T-helper 1 cell treated with Interleukin-12 subunit alpha and Interleukin-12 subunit beta and Interleukin-4 antibody, amounts not matched to agents 30 ng/mL and 1 ng/mL, for 36 hours (primary cell): ENCODE results near the gene FLT3LG. TPM values are rescaled to one million over a fixed set of nuclear protein-coding genes. Genes with fewer than 3 reads are reported as not detected.

Experiments used
- intact Hi-C: fragments of 100-400 bp; cut with micrococcal nuclease; formaldehyde crosslinking; loops from one replicate; pipeline ENCODE4 v1.15.1; 2024
- total RNA-seq: library from RNA; stranded (reverse); gene quantifications from 2 replicates; pipeline ENCODE4 v1.2.3, GENCODE V29; 2022

Gene FLT3LG
- total RNA-seq, 1 donor from 2014 or later: 325 TPM

GRCh38 chr19:49506575-49507105, 32.6 kb downstream of the FLT3LG start:
- intact Hi-C loops: loop anchor here (1.0 to 2.0 kb wide), 5 partner anchors 20 to 172 kb away; no protein-coding TSS in a partner anchor

GRCh38 chr19:49507803-49508494, 33.9 kb downstream of the FLT3LG start:
- intact Hi-C loops: loop anchor here (2.0 kb wide), 1 partner anchor 19 kb away; no protein-coding TSS in a partner anchor

- intact Hi-C loops: no loop called here
Observed at GRCh38 chr19:49512970-49513745, 39.1 kb downstream of the FLT3LG start.

DNA sequence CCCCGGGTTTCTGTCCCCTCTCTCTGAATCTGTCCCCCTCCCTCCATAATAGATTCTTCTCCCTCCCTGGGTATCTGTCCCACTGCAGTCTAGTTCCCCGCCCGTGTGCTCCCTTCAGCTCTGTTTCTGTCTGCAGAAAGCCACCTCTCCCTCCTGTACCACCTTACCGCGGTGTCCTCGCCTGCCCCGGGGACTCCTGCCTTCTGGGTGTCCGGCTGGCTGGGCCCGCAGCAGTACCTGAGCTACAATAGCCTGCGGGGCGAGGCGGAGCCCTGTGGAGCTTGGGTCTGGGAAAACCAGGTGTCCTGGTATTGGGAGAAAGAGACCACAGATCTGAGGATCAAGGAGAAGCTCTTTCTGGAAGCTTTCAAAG, 39.7 kb downstream of the FLT3LG start:
- intact Hi-C loops: no loop called here

- intact Hi-C loops: no loop called here
Observed at GRCh38 chr19:49514151-49514550, 40.1 kb downstream of the FLT3LG start.

DNA sequence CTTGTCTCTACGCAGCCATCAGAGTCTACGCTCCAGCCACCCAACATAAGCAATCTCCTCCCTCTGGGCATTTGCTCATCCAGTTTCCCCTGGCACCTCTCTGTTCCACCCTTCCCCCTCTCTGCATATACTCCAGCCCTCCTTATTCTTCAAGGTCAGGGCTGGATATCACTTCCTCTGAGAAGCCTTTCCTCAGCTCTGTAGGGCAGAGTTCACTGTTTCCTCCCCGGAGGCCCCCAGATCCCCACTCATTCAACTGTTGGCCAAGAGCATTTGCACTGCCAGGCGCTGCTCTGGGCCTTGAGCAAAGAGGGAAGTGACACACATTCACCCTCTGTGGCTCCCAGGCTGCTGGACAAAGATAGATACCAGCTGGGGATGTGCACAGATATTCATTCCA, 41.8 kb downstream of the FLT3LG start:
- intact Hi-C loops: no loop called here

DNA sequence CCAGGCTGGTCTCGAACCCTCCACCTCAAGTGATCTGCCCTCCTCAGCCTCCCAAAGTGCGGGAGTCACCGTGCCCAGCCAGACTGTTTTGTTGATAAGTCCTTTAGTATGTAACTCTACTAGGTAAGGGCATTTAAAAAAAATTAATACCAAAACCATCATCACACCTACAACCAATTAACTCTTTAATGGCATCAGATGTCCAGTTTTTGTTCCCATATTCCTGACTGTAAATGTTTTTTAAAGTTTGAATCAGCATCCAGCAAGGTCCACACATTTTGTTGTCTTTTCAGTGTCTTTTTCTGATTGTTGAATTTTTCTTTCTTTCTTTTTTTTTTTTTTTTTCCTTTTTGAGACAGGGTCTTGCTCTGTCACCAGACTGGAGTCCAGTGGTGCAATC, 44.0 kb downstream of the FLT3LG start:
- intact Hi-C loops: no loop called here

DNA sequence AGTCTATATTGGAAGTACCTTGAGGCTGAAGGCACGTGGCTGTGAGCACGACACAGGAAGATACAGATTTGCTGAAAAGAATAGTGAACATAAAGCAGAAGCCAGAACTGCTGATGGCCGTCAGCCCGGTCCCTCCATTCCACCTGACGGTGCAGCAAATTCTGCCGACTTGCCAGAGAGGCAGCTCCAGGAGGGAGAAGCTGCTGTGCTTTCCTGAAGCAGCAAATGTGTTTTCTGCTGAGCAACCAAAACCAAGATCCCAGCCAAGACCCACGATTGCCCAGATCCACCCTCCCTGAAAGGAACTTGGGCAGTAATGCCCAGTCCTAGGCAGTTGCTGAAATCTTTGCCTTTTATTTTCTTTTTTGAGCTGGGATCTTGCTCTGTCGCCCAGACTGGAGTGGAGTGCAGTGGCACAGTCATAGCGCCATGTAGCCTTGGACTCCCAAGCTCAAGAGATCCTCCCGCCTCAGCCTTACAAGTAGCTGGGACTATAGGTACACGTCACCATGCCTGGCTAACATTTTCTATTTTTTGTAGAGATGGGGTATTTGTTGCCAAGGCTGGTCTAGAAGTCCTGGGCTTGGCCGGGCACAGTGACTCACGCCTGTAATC, 46.8 kb downstream of the FLT3LG start:
- intact Hi-C loops: no loop called here

DNA sequence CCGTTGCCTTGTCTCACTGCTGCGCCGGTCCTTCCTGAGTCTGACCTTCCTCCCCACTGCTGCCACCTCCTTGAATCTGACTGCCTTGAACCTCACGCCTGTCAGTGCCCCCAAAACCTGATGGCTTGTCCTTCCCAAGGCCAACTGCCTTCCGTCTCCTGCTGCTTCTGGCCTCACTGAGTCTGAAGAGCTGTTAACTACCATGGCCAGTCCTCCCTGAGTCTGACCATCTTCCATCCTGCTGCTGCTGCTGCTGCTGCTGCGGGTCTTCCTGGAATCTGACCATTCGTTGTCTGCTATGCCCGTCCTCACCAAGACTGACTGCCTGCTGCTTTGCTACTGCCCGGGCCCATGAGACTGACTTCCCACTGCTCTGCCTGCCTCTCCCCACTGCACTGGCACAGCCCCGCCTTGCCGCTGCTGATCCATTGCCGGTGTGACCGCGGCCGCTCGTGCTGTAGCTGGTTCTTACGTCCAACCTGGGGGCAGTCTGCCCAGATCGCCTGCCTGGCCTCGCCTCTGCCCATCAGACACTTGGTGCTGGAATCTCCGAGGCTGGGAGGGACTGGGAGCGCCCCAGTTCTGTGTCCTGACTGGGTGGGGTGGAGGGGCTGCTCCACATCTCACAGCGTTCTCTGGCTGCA, 50.9 kb downstream of the FLT3LG start:
- intact Hi-C loops: no loop called here

- intact Hi-C loops: no loop called here
Observed at GRCh38 chr19:49528211-49528771, 54.3 kb downstream of the FLT3LG start.

- intact Hi-C loops: no loop called here
Observed at GRCh38 chr19:49530708-49531107, 56.7 kb downstream of the FLT3LG start.

DNA sequence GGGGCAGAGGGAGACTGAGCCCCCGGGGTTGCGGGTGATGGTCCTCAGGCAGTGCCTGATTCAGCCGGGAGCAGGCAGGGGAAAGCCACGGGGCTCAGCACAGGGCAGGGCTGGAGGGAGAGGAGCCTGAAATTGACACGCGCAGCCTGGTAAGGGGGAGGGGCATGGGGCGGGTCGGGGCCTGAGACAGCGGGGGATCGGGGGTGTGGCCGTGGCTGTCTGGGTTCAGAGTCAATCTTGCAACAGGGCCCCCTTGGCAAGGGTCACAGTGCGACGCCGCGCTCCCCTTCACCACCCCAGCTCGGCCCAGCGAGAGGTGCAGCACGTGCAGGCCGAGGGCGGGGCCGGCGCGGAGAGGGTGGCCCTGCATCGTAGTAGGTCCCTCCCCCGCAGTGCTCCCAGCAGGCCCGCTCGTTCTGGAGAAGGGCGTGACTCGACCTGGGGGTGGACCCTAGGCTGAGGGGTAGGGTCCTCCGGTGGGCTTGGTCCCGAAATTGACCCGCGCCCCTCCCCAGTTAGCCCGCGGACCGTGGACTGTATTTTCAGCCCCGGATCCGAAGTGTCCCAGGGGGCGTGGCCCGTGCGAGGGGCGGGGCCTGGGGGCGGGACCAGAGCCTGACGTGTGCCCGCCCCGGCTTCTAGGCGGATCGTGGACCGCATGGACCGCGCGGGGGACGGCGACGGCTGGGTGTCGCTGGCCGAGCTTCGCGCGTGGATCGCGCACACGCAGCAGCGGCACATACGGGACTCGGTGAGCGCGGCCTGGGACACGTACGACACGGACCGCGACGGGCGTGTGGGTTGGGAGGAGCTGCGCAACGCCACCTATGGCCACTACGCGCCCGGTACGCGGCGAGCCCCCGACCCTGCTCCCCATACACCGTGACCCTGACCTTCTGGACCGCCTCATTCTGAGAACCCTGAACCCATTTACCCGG, 59.8 kb downstream of the FLT3LG start:
- intact Hi-C loops: loop anchor here (1.0 kb wide), 4 partner anchors 13 to 131 kb away; partner anchors contain the start of genes BCL2L12 and IRF3

DNA sequence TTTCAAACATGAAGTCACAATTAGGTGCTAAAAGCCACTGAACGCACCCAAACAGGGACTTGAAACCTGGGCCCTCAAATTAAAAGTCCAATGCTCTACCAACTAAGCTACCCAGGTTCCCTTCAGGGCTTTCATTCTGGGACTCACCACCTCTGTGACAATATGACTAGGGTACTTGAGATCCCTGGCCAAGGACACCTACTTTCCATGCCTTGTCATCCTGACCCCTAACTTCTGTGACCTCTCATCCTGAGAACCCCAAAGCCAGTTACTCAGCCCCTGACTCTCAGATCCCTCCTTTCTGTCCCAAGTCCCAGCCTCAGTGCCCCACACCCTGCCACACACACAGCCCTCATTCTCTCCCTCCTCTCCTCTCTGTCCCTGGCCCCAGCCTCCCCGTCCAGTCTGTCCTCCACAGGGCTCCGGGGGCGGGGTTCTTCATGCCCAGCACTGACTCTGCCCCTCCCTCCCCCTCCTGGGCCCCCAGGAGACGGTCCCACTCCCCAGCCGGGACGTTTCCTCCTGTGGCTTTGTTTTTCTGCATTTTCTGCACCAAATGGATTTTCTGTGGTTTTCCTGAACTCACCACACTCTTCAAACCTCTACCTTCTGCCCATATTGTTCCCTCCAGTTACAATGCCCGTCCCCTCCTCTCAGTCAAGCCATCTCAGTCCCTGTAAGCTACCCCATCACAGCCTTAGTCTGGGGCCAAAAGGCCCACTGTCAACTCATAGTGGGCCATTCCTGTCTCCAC, 60.8 kb downstream of the FLT3LG start:
- intact Hi-C loops: loop anchor here (1.0 kb wide), 4 partner anchors 8 to 130 kb away; partner anchors contain the start of genes BCL2L12 and IRF3

Other genes starting within 250 kb of the FLT3LG start
- gene SLC6A16, start 149.0 kb upstream of the FLT3LG start, total RNA-seq: 5.6 and 5.8 TPM in 2 replicates
- gene CD37, start 138.8 kb upstream of the FLT3LG start, total RNA-seq: 229 and 231 TPM in 2 replicates
- not detected in 2 replicates for gene TEAD2, start 111.8 kb upstream of the FLT3LG start, total RNA-seq
- gene DKKL1, start 110.3 kb upstream of the FLT3LG start, total RNA-seq: not detected in 2 replicates
- not detected in 2 replicates for gene KASH5, start 86.0 kb upstream of the FLT3LG start, total RNA-seq
- not detected in 2 replicates for gene PTH2, start 50.8 kb upstream of the FLT3LG start, total RNA-seq
- not detected in 2 replicates for gene GFY, start 48.8 kb upstream of the FLT3LG start, total RNA-seq
- gene SLC17A7, start 32.7 kb upstream of the FLT3LG start, total RNA-seq: 0.07 and 0.15 TPM in 2 replicates
- 136 TPM in 2 replicates for gene PIH1D1, start 22.4 kb upstream of the FLT3LG start, total RNA-seq
- 33.7 and 34.2 TPM in 2 replicates for gene ALDH16A1, start 21.0 kb upstream of the FLT3LG start, total RNA-seq
- gene RPL13A, start 13.4 kb downstream of the FLT3LG start, total RNA-seq: 2,098 and 2,177 TPM in 2 replicates
- gene RPS11, start 22.2 kb downstream of the FLT3LG start, total RNA-seq: 1,814 and 1,819 TPM in 2 replicates
- 10.1 and 11.0 TPM in 2 replicates for gene FCGRT, start 38.4 kb downstream of the FLT3LG start, total RNA-seq
- 1.9 and 2.0 TPM in 2 replicates for gene RCN3, start 53.8 kb downstream of the FLT3LG start, total RNA-seq
- 214 and 215 TPM in 2 replicates for gene NOSIP, start 106.3 kb downstream of the FLT3LG start, total RNA-seq
- gene PRRG2, start 107.1 kb downstream of the FLT3LG start, total RNA-seq: 0.88 and 1.4 TPM in 2 replicates
- 41.8 and 42.2 TPM in 2 replicates for gene PRR12, start 117.0 kb downstream of the FLT3LG start, total RNA-seq
- 12.0 and 13.0 TPM in 2 replicates for gene RRAS, start 165.9 kb downstream of the FLT3LG start, total RNA-seq
- 72.1 and 73.2 TPM in 2 replicates for gene SCAF1, start 168.0 kb downstream of the FLT3LG start, total RNA-seq
- gene IRF3, start 191.6 kb downstream of the FLT3LG start, total RNA-seq: 151 and 158 TPM in 2 replicates
- gene BCL2L12, start 191.7 kb downstream of the FLT3LG start, total RNA-seq: 58.4 and 62.9 TPM in 2 replicates
- gene PRMT1, start 203.1 kb downstream of the FLT3LG start, total RNA-seq: 186 and 189 TPM in 2 replicates
- gene ADM5, start 215.4 kb downstream of the FLT3LG start, total RNA-seq: 3.9 and 4.4 TPM in 2 replicates
- 4.3 and 5.1 TPM in 2 replicates for gene CPT1C, start 216.9 kb downstream of the FLT3LG start, total RNA-seq